C4-2B (cell line): Measurements from ENCODE around the gene SHB.

Experiments used
- ZFX ChIP-seq: fragments of 450-650 bp; IDR thresholded peaks from 2 replicates; pipeline ENCODE4 v1.6.1; 2017
- TF ChIP-seq, protein P1 (sequence below): fragments of 450-650 bp; conservative IDR thresholded peaks from 2 replicates; pipeline ENCODE4 v1.5.1; 2017; ENCODE audit warnings: mild to moderate bottlenecking

DNA sequence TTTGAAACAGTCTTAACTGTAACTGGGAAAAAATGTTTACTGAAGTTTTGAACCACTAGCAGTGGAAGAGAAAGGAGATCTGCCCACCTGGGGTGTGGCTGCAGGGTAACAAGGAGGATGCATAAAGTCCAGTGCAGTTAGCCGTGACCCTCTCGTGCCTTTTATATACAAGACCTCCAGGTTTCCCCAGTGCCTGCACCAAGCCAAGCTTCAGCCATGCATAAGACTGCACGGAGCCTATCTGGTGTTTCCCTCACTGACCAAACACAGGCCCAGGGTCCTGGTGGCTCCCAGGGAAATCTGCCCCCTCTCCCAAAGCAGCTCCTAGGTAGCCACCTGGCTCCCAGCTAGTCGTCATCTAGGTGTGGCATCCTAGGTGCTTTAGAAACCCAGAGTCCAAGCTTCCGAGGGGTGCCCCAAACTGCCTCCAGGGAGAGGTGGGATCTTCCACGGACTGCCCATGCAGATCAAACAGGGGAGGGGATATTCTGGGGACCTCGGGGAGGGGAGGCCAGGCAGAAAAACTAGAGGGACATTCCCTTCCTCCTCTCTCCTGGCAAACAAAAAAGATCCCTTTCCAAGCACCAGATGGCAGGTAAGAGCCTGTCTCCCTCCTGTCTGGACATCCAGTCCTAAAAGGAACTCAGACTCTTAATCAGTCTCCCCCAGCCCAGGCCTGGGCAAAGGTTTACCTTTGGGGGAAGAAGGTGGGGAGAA, 2.7 kb downstream of the SHB start:
- TF ChIP-seq, protein P1, sequence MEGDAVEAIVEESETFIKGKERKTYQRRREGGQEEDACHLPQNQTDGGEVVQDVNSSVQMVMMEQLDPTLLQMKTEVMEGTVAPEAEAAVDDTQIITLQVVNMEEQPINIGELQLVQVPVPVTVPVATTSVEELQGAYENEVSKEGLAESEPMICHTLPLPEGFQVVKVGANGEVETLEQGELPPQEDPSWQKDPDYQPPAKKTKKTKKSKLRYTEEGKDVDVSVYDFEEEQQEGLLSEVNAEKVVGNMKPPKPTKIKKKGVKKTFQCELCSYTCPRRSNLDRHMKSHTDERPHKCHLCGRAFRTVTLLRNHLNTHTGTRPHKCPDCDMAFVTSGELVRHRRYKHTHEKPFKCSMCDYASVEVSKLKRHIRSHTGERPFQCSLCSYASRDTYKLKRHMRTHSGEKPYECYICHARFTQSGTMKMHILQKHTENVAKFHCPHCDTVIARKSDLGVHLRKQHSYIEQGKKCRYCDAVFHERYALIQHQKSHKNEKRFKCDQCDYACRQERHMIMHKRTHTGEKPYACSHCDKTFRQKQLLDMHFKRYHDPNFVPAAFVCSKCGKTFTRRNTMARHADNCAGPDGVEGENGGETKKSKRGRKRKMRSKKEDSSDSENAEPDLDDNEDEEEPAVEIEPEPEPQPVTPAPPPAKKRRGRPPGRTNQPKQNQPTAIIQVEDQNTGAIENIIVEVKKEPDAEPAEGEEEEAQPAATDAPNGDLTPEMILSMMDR, result no peak; the same call in 1 of the 2 replicates
- TF ChIP-seq ZFX, result no peak
